GM23338 (cell line): ENCODE measurements around the gene AP1B1. TPM values are rescaled to one million over a fixed set of nuclear protein-coding genes. Genes with fewer than 3 reads are reported as not detected.

Experiments
- ATAC-seq: fragments of 200-7000 bp; cut with Tn5 transposase; 3 replicates; pipeline ENCODE4 v1.9.1; 2020
- DNase-seq: peaks from one replicate; pipeline ENCODE4 v3.0.0-alpha.2; 2015; ENCODE audit warnings: low spot score
- H2AFZ ChIP-seq: fragments of 200-600 bp; sonication (generic); 2 replicates; pipeline ENCODE4 v1.8.0; 2016; ENCODE audit warnings: antibody characterized with exemption, mild to moderate bottlenecking, moderate library complexity
- H3F3A ChIP-seq: fragments of 200-600 bp; sonication (generic); replicated peaks from 2 replicates; pipeline ENCODE4 v1.8.0; 2017; ENCODE audit warnings: antibody characterized with exemption, mixed run types, low read depth
- H3K27ac ChIP-seq: fragments of 200-600 bp; sonication (generic); 2 replicates; pipeline ENCODE4 v1.6.1; 2016; ENCODE audit warnings: low read depth
- H3K27me3 ChIP-seq: fragments of 200-600 bp; sonication (generic); 2 replicates; pipeline ENCODE4 v1.8.0; 2016; ENCODE audit warnings: mild to moderate bottlenecking, mixed run types, moderate library complexity; ENCODE audit not compliant: insufficient read depth
- H3K36me3 ChIP-seq: fragments of 200-600 bp; sonication (generic); 2 replicates; pipeline ENCODE4 v1.8.0; 2016; ENCODE audit warnings: mild to moderate bottlenecking; ENCODE audit not compliant: insufficient read depth
- H3K4me1 ChIP-seq: fragments of 200-600 bp; sonication (generic); 2 replicates; pipeline ENCODE4 v1.8.0; 2016; ENCODE audit warnings: mild to moderate bottlenecking, moderate library complexity; ENCODE audit not compliant: insufficient read depth
- H3K4me2 ChIP-seq: fragments of 200-600 bp; sonication (generic); 2 replicates; pipeline ENCODE4 v1.7.1; 2017; ENCODE audit warnings: mixed run types
- H3K4me3 ChIP-seq: fragments of 200-600 bp; sonication (generic); 2 replicates; pipeline ENCODE4 v1.6.1; 2016; ENCODE audit warnings: mixed run types
- H3K79me2 ChIP-seq: fragments of 200-600 bp; sonication (generic); replicated peaks from 2 replicates; pipeline ENCODE4 v1.8.0; 2017; ENCODE audit warnings: mild to moderate bottlenecking; ENCODE audit not compliant: insufficient read depth
- H3K9me2 ChIP-seq: fragments of 200-600 bp; sonication (generic); 2 replicates; pipeline ENCODE4 v1.8.0; 2017; ENCODE audit not compliant: insufficient read depth
- H4K20me1 ChIP-seq: fragments of 200-600 bp; sonication (generic); replicated peaks from 2 replicates; pipeline ENCODE4 v1.8.0; 2017; ENCODE audit warnings: mild to moderate bottlenecking; ENCODE audit not compliant: insufficient read depth
- H3K27ac Mint-ChIP-seq: 2 replicates; pipeline ENCODE4 v1.8.0; 2020; ENCODE audit warnings: inconsistent platforms, mild to moderate bottlenecking, moderate library complexity, mixed read lengths
- H3K27me3 Mint-ChIP-seq: 3 replicates; pipeline ENCODE4 v1.8.0; 2022; ENCODE audit warnings: low read depth, mild to moderate bottlenecking, moderate library complexity, mixed read lengths, inconsistent platforms; ENCODE audit not compliant: insufficient read depth, poor library complexity
- H3K36me3 Mint-ChIP-seq: 3 replicates; pipeline ENCODE4 v1.8.0; 2021; ENCODE audit warnings: low read depth, mild to moderate bottlenecking, inconsistent platforms, moderate library complexity, mixed read lengths
- H3K4me1 Mint-ChIP-seq: 3 replicates; pipeline ENCODE4 v1.8.0; 2020; ENCODE audit warnings: mild to moderate bottlenecking, inconsistent platforms, mixed read lengths
- H3K4me3 Mint-ChIP-seq: 3 replicates; pipeline ENCODE4 v1.8.0; 2021; ENCODE audit warnings: moderate library complexity, mild to moderate bottlenecking, inconsistent platforms, mixed read lengths
- H3K9me3 Mint-ChIP-seq: 3 replicates; pipeline ENCODE4 v1.8.0; 2020; ENCODE audit warnings: moderate library complexity, mild to moderate bottlenecking, inconsistent platforms, mixed read lengths
- NANOG ChIP-seq: IDR thresholded peaks from 2 replicates; pipeline ENCODE4 v1.6.1; 2016; ENCODE audit warnings: antibody characterized with exemption, borderline replicate concordance
- ZNF114 ChIP-seq: fragments of 250-450 bp; sonication (Bioruptor Pico); IDR thresholded peaks from 2 replicates; pipeline ENCODE4 v1.5.0; 2020; ENCODE audit warnings: mild to moderate bottlenecking, moderate library complexity
- ZNF331 ChIP-seq: fragments of 250-450 bp; sonication (Bioruptor Pico); IDR thresholded peaks from 2 replicates; pipeline ENCODE4 v1.5.0; 2020; ENCODE audit warnings: low read depth, mild to moderate bottlenecking, moderate library complexity
- polyA plus RNA-seq: library from polyadenylated mRNA; unstranded; fragments of >200 nt; fragmentation: Nextera tagmentation; extraction: Ambion mirVana; gene quantifications from 2 replicates; pipeline ENCODE4 v1.2.1, GENCODE V29; 2016
- total RNA-seq: library from RNA; depleted of rRNA; stranded (reverse); fragments of >200 nt; shearing (Covaris generic); gene quantifications from 2 replicates; pipeline ENCODE4 v1.2.3, GENCODE V29; 2014
- TF ChIP-seq, protein P1 (sequence below): IDR thresholded peaks from 2 replicates; pipeline ENCODE4 v1.6.1; 2016; ENCODE audit warnings: antibody characterized with exemption
- TF ChIP-seq, protein P2 (sequence below): fragments of 250-450 bp; sonication (Bioruptor Pico); IDR thresholded peaks from 2 replicates; pipeline ENCODE4 v1.5.0; 2020; ENCODE audit warnings: mild to moderate bottlenecking, moderate library complexity
- TF ChIP-seq, protein P3 (sequence below), 2 experiments: fragments of 200-600 bp in 1 of 2; sonication (generic) in 1 of 2; conservative IDR thresholded peaks; 2 replicates each; pipeline versions ENCODE4 v1.5.1 to v1.6.1; 2016 to 2017; ENCODE audit warnings: antibody characterized with exemption in 2 of 2, low read depth in 2 of 2, mild to moderate bottlenecking in 2 of 2, moderate library complexity in 1 of 2

Gene AP1B1
- total and polyA plus RNA-seq, 2 experiments from 2014 or later, result 19.5 to 74.4 TPM

DNA sequence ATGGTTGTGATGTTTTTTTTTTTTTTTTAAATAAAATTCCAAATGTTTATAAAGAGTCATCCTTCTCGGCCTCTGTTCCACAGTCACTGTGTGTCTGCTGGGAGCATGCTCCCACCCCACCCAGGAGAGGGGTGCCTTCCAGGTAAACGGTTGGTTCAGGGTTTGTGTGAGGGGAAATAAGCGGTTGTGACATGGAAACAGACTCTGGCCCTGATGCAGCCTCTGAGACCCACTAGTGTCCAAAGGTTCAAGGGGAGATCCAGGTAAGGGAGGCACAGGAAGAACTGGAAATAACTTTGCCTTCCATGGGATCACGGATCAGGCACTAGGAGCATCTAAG lies 87.9 kb downstream of the AP1B1 start (continued):
- TF ChIP-seq, protein P1, sequence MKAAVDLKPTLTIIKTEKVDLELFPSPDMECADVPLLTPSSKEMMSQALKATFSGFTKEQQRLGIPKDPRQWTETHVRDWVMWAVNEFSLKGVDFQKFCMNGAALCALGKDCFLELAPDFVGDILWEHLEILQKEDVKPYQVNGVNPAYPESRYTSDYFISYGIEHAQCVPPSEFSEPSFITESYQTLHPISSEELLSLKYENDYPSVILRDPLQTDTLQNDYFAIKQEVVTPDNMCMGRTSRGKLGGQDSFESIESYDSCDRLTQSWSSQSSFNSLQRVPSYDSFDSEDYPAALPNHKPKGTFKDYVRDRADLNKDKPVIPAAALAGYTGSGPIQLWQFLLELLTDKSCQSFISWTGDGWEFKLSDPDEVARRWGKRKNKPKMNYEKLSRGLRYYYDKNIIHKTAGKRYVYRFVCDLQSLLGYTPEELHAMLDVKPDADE, result no peak
- TF ChIP-seq ZNF331 (CRISPR knock-in tag), result no peak

DNA sequence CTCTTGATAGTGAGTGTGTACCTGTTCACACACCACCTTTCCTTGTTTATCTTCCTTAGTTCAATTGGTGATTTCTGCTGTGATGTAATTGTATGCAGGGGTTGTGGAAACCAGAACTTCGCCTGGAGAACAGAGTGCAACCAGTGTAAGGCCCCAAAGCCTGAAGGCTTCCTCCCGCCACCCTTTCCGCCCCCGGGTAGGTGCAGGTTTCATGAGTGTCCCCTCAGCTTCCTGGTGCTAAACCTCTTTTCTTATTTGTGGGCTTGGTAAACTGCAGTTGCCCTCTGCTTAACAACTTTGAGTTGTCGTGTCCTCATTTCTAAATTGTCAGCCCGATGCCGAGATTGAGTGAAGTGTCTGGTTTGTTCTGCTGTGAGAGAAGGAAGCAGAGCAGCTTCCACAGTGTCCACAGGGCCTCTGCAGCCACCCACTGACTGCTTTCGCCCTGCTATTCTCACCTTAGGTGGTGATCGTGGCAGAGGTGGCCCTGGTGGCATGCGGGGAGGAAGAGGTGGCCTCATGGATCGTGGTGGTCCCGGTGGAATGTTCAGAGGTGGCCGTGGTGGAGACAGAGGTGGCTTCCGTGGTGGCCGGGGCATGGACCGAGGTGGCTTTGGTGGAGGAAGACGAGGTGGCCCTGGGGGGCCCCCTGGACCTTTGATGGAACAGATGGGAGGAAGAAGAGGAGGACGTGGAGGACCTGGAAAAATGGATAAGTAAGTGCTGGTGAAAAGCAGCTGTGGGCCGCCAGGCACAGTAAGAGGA lies 89.1 kb downstream of the AP1B1 start:
- no peaks in the 10 kb centered on the region; the same call in 2 of the 3 replicates for H3K9me3 Mint-ChIP-seq
- H3K27me3 Mint-ChIP-seq, result peaks cover 22% of the 10 kb centered on the region
- H3K79me2 ChIP-seq, result 0 out of 2 replicates have a peak, but pooled peaks cover 7% of the 10 kb centered on the region
- no peak overlapping the region for H3K4me2 ChIP-seq
- H3K4me3 Mint-ChIP-seq, result no peak overlapping the region
- no peak overlapping the region for H3K4me3 ChIP-seq
- no peaks in the 10 kb centered on the region for H3K4me1 ChIP-seq
- H3K36me3 Mint-ChIP-seq, result peaks cover 72% of the 10 kb centered on the region
- H3K27ac ChIP-seq, result no peak overlapping the region
- H2AFZ ChIP-seq, result no peak overlapping the region
- H3K27ac Mint-ChIP-seq, result no peak overlapping the region; the same call in 1 of the 2 replicates
- ATAC-seq (no peak), DNase-seq (no peak)
- H3K27me3 ChIP-seq, result no peaks in the 10 kb centered on the region
- peaks cover 62% of the 10 kb centered on the region for H3K36me3 ChIP-seq
- peaks cover 67% of the 10 kb centered on the region for H3F3A ChIP-seq
- H4K20me1 ChIP-seq, result peaks cover 39% of the 10 kb centered on the region
- TF ChIP-seq ZNF114 (no peak), NANOG (no peak)
- TF ChIP-seq, protein P2, sequence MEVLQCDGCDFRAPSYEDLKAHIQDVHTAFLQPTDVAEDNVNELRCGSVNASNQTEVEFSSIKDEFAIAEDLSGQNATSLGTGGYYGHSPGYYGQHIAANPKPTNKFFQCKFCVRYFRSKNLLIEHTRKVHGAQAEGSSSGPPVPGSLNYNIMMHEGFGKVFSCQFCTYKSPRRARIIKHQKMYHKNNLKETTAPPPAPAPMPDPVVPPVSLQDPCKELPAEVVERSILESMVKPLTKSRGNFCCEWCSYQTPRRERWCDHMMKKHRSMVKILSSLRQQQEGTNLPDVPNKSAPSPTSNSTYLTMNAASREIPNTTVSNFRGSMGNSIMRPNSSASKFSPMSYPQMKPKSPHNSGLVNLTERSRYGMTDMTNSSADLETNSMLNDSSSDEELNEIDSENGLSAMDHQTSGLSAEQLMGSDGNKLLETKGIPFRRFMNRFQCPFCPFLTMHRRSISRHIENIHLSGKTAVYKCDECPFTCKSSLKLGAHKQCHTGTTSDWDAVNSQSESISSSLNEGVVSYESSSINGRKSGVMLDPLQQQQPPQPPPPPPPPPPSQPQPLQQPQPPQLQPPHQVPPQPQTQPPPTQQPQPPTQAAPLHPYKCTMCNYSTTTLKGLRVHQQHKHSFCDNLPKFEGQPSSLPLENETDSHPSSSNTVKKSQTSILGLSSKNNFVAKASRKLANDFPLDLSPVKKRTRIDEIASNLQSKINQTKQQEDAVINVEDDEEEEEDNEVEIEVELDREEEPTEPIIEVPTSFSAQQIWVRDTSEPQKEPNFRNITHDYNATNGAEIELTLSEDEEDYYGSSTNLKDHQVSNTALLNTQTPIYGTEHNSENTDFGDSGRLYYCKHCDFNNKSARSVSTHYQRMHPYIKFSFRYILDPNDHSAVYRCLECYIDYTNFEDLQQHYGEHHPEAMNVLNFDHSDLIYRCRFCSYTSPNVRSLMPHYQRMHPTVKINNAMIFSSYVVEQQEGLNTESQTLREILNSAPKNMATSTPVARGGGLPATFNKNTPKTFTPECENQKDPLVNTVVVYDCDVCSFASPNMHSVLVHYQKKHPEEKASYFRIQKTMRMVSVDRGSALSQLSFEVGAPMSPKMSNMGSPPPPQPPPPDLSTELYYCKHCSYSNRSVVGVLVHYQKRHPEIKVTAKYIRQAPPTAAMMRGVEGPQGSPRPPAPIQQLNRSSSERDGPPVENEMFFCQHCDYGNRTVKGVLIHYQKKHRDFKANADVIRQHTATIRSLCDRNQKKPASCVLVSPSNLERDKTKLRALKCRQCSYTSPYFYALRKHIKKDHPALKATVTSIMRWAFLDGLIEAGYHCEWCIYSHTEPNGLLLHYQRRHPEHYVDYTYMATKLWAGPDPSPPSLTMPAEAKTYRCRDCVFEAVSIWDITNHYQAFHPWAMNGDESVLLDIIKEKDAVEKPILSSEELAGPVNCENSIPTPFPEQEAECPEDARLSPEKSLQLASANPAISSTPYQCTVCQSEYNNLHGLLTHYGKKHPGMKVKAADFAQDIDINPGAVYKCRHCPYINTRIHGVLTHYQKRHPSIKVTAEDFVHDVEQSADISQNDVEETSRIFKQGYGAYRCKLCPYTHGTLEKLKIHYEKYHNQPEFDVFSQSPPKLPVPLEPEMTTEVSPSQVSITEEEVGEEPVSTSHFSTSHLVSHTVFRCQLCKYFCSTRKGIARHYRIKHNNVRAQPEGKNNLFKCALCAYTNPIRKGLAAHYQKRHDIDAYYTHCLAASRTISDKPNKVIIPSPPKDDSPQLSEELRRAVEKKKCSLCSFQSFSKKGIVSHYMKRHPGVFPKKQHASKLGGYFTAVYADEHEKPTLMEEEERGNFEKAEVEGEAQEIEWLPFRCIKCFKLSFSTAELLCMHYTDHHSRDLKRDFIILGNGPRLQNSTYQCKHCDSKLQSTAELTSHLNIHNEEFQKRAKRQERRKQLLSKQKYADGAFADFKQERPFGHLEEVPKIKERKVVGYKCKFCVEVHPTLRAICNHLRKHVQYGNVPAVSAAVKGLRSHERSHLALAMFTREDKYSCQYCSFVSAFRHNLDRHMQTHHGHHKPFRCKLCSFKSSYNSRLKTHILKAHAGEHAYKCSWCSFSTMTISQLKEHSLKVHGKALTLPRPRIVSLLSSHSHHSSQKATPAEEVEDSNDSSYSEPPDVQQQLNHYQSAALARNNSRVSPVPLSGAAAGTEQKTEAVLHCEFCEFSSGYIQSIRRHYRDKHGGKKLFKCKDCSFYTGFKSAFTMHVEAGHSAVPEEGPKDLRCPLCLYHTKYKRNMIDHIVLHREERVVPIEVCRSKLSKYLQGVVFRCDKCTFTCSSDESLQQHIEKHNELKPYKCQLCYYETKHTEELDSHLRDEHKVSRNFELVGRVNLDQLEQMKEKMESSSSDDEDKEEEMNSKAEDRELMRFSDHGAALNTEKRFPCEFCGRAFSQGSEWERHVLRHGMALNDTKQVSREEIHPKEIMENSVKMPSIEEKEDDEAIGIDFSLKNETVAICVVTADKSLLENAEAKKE, result no peak
- TF ChIP-seq, protein P3, sequence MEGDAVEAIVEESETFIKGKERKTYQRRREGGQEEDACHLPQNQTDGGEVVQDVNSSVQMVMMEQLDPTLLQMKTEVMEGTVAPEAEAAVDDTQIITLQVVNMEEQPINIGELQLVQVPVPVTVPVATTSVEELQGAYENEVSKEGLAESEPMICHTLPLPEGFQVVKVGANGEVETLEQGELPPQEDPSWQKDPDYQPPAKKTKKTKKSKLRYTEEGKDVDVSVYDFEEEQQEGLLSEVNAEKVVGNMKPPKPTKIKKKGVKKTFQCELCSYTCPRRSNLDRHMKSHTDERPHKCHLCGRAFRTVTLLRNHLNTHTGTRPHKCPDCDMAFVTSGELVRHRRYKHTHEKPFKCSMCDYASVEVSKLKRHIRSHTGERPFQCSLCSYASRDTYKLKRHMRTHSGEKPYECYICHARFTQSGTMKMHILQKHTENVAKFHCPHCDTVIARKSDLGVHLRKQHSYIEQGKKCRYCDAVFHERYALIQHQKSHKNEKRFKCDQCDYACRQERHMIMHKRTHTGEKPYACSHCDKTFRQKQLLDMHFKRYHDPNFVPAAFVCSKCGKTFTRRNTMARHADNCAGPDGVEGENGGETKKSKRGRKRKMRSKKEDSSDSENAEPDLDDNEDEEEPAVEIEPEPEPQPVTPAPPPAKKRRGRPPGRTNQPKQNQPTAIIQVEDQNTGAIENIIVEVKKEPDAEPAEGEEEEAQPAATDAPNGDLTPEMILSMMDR (conservative IDR thresholded peaks at IDR 0.05; ENCODE audit: low read depth in 2 of 2), result no peak
- H3K4me1 Mint-ChIP-seq, result peaks cover 8% of the 10 kb centered on the region
- no peaks in the 10 kb centered on the region for H3K9me2 ChIP-seq
